Mesothelial cell of epicardium (in vitro differentiated cells): ENCODE results near the gene MSL3. TPM values are rescaled to one million over a fixed set of nuclear protein-coding genes. Genes with fewer than 3 reads are reported as not detected.

Source experiments
- DNase-seq, 2 experiments: peaks; one replicate each; pipeline ENCODE4 v3.0.0; 2021; ENCODE audit warnings: low spot score in 2 of 2; ENCODE audit not compliant: unreplicated experiment in 2 of 2
- H3K27ac Mint-ChIP-seq: 2 replicates; pipeline ENCODE4 v1.8.0; 2021; ENCODE audit warnings: mixed read lengths
- H3K27me3 Mint-ChIP-seq: 2 replicates; pipeline ENCODE4 v1.8.0; 2021; ENCODE audit warnings: low read depth, mixed read lengths
- H3K36me3 Mint-ChIP-seq: 2 replicates; pipeline ENCODE4 v1.8.0; 2021; ENCODE audit warnings: mixed read lengths
- H3K4me1 Mint-ChIP-seq: 2 replicates; pipeline ENCODE4 v1.8.0; 2021; ENCODE audit warnings: mixed read lengths
- H3K4me3 Mint-ChIP-seq: 2 replicates; pipeline ENCODE4 v1.8.0; 2021; ENCODE audit warnings: mild to moderate bottlenecking, moderate library complexity, mixed read lengths
- H3K9me3 Mint-ChIP-seq: 2 replicates; pipeline ENCODE4 v1.8.0; 2021; ENCODE audit warnings: mixed read lengths
- CTCF ChIP-seq: fragments of 200-600 bp; sonication (generic); IDR thresholded peaks from one replicate; pipeline ENCODE4 v1.5.0; 2021; ENCODE audit warnings: antibody characterized with exemption; ENCODE audit not compliant: unreplicated experiment
- total RNA-seq: library from RNA; stranded (reverse); gene quantifications from 3 replicates; pipeline ENCODE4 v1.2.1, GENCODE V29; 2021

MSL3 gene
- total RNA-seq, 1 donor from 2014 or later: 23.2 TPM

- Mint-ChIP-seq H3K36me3 (no peaks in the 10 kb centered on the region), H3K27ac (no peak overlapping the region), H3K9me3 (peaks cover 18% of the 10 kb centered on the region), H3K4me3 (no peak overlapping the region), H3K4me1 (no peaks in the 10 kb centered on the region), H3K27me3 (no peaks in the 10 kb centered on the region)
- TF ChIP-seq CTCF: no peak
- no peak for DNase-seq
These were observed 8.0 kb upstream of the MSL3 start for GRCh38 chrX:11750046-11750445.

GRCh38 chrX:11750694-11751093 is 7.3 kb upstream of the MSL3 start:
- Mint-ChIP-seq H3K36me3 (no peaks in the 10 kb centered on the region), H3K9me3 (peaks cover 19% of the 10 kb centered on the region), H3K27ac (no peak overlapping the region), H3K4me1 (no peaks in the 10 kb centered on the region), H3K27me3 (no peaks in the 10 kb centered on the region), H3K4me3 (no peak overlapping the region)
- DNase-seq: no peak
- no peak for TF ChIP-seq CTCF

GRCh38 chrX:11751261-11751660 is 6.8 kb upstream of the MSL3 start:
- Mint-ChIP-seq H3K4me3 (no peak overlapping the region), H3K36me3 (no peaks in the 10 kb centered on the region), H3K9me3 (peaks cover 20% of the 10 kb centered on the region), H3K27me3 (no peaks in the 10 kb centered on the region), H3K4me1 (no peaks in the 10 kb centered on the region), H3K27ac (no peak overlapping the region)
- no peak for DNase-seq
- no peak for TF ChIP-seq CTCF

- no peaks in the 10 kb centered on the region for H3K36me3 Mint-ChIP-seq
- H3K4me1 Mint-ChIP-seq: no peaks in the 10 kb centered on the region
- TF ChIP-seq CTCF: no peak
- H3K4me3 Mint-ChIP-seq: no peak overlapping the region
- peaks cover 20% of the 10 kb centered on the region for H3K9me3 Mint-ChIP-seq
- no peaks in the 10 kb centered on the region for H3K27me3 Mint-ChIP-seq
- H3K27ac Mint-ChIP-seq: no peak overlapping the region
- DNase-seq: no peak
These were observed 4.4 kb upstream of the MSL3 start for GRCh38 chrX:11753668-11754067.

- H3K27me3 Mint-ChIP-seq: no peaks in the 10 kb centered on the region
- no peak for TF ChIP-seq CTCF
- peaks cover 11% of the 10 kb centered on the region for H3K9me3 Mint-ChIP-seq
- H3K4me3 Mint-ChIP-seq: no peak overlapping the region
- DNase-seq: no peak
- H3K36me3 Mint-ChIP-seq: no peaks in the 10 kb centered on the region
- peaks cover 6% of the 10 kb centered on the region for H3K4me1 Mint-ChIP-seq
- no peak overlapping the region for H3K27ac Mint-ChIP-seq
These were observed 2.9 kb upstream of the MSL3 start for GRCh38 chrX:11754958-11755645.

GRCh38 chrX:11755724-11756123 is 2.3 kb upstream of the MSL3 start:
- TF ChIP-seq CTCF: no peak
- Mint-ChIP-seq H3K36me3 (no peaks in the 10 kb centered on the region), H3K4me1 (peaks cover 8% of the 10 kb centered on the region), H3K27me3 (no peaks in the 10 kb centered on the region), H3K4me3 (no peak overlapping the region), H3K9me3 (peaks cover 8% of the 10 kb centered on the region), H3K27ac (no peak overlapping the region)
- DNase-seq: no peak
